RWPE2 (cell line): ENCODE measurements around the gene SLITRK2.

Experiments
- ATAC-seq: fragments of 200-7000 bp; cut with Tn5 transposase; 3 replicates; pipeline ENCODE4 v1.9.1; 2021; ENCODE audit warnings: low read depth
- DNase-seq: peaks from one replicate; pipeline ENCODE4 v3.0.0-alpha.2; 2020; ENCODE audit warnings: low spot score
- H3K27ac ChIP-seq: fragments of 450-650 bp; 2 replicates; pipeline ENCODE4 v1.5.1; 2017; ENCODE audit warnings: mild to moderate bottlenecking; ENCODE audit not compliant: poor library complexity, severe bottlenecking
- H3K27me3 ChIP-seq: fragments of 250-450 bp; sonication (Bioruptor Pico); 2 replicates; pipeline ENCODE4 v1.5.1; 2021; ENCODE audit warnings: mild to moderate bottlenecking, moderate library complexity; ENCODE audit not compliant: insufficient read depth, poor library complexity, severe bottlenecking
- H3K36me3 ChIP-seq: fragments of 250-450 bp; sonication (Bioruptor Pico); 2 replicates; pipeline ENCODE4 v1.5.1; 2020; ENCODE audit warnings: low read depth, mild to moderate bottlenecking, moderate library complexity
- H3K4me1 ChIP-seq: fragments of 250-450 bp; sonication (Bioruptor Pico); 2 replicates; pipeline ENCODE4 v1.5.1; 2021; ENCODE audit warnings: mild to moderate bottlenecking, moderate library complexity; ENCODE audit not compliant: insufficient read depth, poor library complexity, severe bottlenecking
- H3K4me3 ChIP-seq: fragments of 250-450 bp; sonication (Bioruptor Pico); 2 replicates; pipeline ENCODE4 v1.5.1; 2021; ENCODE audit warnings: mild to moderate bottlenecking, moderate library complexity; ENCODE audit not compliant: severe bottlenecking
- H3K9me3 ChIP-seq: fragments of 250-450 bp; sonication (Bioruptor Pico); 2 replicates; pipeline ENCODE4 v1.5.1; 2021; ENCODE audit warnings: mild to moderate bottlenecking, moderate library complexity; ENCODE audit not compliant: severe bottlenecking
- CTCF ChIP-seq: fragments of 450-650 bp; IDR thresholded peaks from one replicate; pipeline ENCODE4 v1.5.1; 2017; ENCODE audit warnings: mild to moderate bottlenecking, moderate library complexity; ENCODE audit not compliant: poor library complexity, severe bottlenecking

The SLITRK2 gene, protein sequence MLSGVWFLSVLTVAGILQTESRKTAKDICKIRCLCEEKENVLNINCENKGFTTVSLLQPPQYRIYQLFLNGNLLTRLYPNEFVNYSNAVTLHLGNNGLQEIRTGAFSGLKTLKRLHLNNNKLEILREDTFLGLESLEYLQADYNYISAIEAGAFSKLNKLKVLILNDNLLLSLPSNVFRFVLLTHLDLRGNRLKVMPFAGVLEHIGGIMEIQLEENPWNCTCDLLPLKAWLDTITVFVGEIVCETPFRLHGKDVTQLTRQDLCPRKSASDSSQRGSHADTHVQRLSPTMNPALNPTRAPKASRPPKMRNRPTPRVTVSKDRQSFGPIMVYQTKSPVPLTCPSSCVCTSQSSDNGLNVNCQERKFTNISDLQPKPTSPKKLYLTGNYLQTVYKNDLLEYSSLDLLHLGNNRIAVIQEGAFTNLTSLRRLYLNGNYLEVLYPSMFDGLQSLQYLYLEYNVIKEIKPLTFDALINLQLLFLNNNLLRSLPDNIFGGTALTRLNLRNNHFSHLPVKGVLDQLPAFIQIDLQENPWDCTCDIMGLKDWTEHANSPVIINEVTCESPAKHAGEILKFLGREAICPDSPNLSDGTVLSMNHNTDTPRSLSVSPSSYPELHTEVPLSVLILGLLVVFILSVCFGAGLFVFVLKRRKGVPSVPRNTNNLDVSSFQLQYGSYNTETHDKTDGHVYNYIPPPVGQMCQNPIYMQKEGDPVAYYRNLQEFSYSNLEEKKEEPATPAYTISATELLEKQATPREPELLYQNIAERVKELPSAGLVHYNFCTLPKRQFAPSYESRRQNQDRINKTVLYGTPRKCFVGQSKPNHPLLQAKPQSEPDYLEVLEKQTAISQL

DNA sequence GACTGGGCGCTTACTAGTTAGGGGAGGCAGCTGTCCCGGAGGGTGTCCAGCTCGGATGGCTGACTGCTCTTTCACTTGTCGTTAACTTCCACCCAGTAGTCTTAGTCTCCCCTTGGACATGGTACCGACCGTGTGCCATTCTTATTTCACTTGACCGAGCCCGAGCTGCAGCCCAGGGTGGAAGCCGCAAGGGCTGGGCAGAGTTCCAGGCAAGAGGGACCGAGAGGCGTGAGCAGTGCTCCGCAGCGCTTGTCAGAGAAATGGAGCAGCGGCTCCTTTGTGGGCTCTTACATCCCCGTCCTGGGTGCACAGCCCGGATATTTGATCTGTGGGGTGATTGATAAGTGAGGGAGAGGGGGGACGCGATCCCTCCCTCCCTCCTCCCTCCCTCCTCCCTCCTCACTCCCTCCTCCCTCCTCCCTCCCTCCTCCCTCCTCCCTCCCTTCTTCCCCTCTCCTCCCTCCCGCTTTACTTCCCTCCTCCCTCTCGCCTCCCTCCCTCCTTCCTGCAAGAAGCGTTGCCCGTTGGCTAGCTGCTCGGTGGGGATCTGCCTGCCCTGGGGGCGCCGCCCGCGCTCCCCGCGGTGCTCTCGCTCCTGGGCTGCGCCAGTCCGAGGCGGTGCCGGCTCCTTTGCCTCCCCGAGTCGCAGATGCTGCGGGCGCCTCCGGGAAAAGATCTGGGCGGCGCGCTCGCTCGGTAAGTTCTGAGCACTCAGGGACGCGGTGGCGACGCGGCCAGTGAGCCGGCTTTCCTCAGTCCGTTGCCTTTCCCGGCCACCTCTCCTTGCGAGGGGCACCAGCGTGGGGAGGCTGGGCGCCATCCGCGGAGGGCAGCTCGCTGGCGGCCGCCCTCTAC lies at the start of gene SLITRK2:
SLITRK2 (plus strand) TSS at position 499 of the 855 bp plus-strand sequence. CDS start 4,597 bp downstream, outside the sequence.
- DNase-seq, result no peak
- no peak within 1 kb of the TSS for H3K4me3 ChIP-seq

GRCh38 chrX:145773006-145773405 lies 44.6 kb upstream of the SLITRK2 start:
- TF ChIP-seq CTCF, result no peak
- H3K27ac ChIP-seq, result no peak overlapping the region
- DNase-seq (no peak), ATAC-seq (no peak)
- H3K4me1 ChIP-seq, result no peaks in the 10 kb centered on the region
- H3K4me3 ChIP-seq, result no peak overlapping the region
- no peaks in the 10 kb centered on the region for H3K27me3 ChIP-seq
- H3K36me3 ChIP-seq, result no peaks in the 10 kb centered on the region
- no peaks in the 10 kb centered on the region for H3K9me3 ChIP-seq

More for the DNA sequence above, at the start of gene SLITRK2:
- Histone ChIP-seq H3K36me3 (no peaks in the 10 kb centered on the region), H3K4me1 (no peaks in the 10 kb centered on the region), H3K27ac (no peak within 1 kb of the TSS), H3K9me3 (no peaks in the 10 kb centered on the region), H3K27me3 (peaks cover 7% of the 10 kb centered on the region)
- TF ChIP-seq CTCF, result no peak
- ATAC-seq, result no peak

DNA sequence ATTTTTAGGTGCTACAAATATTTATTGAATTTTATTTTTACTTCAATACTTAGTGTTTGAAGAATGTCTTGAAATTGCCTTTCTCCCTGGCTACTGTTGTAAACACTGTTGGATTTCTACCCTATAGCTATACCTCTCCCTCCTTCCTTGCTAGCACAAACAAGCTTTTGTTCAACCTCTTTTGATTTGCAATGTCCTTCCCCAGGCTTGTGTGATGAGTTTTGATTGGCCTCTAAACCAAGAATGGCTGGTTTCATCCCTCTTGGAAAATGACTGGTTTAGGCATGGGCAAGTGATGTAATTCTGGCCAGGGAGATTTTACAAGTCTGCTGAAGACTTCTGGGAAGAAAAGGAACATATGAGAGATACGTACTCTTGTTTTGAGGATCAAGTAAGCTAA lies 25.3 kb upstream of the SLITRK2 start:
- no peaks in the 10 kb centered on the region for H3K27me3 ChIP-seq
- DNase-seq (no peak), ATAC-seq (no peak)
- H3K9me3 ChIP-seq, result no peaks in the 10 kb centered on the region
- no peak overlapping the region for H3K4me3 ChIP-seq
- H3K4me1 ChIP-seq, result no peaks in the 10 kb centered on the region
- no peaks in the 10 kb centered on the region for H3K36me3 ChIP-seq
- no peak overlapping the region for H3K27ac ChIP-seq
- TF ChIP-seq CTCF, result no peak

- no peak overlapping the region for H3K4me3 ChIP-seq
- no peak overlapping the region for H3K27ac ChIP-seq
- no peak for ATAC-seq
- no peaks in the 10 kb centered on the region for H3K27me3 ChIP-seq
- H3K36me3 ChIP-seq, result no peaks in the 10 kb centered on the region
- no peak for TF ChIP-seq CTCF
- H3K4me1 ChIP-seq, result no peaks in the 10 kb centered on the region
- DNase-seq, result no peak
- no peaks in the 10 kb centered on the region for H3K9me3 ChIP-seq
These were observed 14.1 kb upstream of the SLITRK2 start for GRCh38 chrX:145803508-145803907.
